Activated CD4-positive, alpha-beta T cell treated with anti-CD3 and anti-CD28 coated beads, Interleukin-2, Interleukin-4, amounts not matched to agents 100 ng/mL and 50 ng/mL, durations not matched to agents 16 hours and 8 hours (primary cell): ENCODE results near the gene ELOVL5.
"Not testable (repeated sequence)": the region's sequence is repeated elsewhere in the genome, so short reads cannot be mapped to it uniquely, and the experiment has no call there.

Experiments used
- DNase-seq: peaks from one replicate; pipeline ENCODE4 v3.0.0-alpha.2; 2020; ENCODE audit warnings: low spot score

The ELOVL5 gene

GRCh38 chr6:53348371-53349208 is at the start of gene ELOVL5:
Gene ELOVL5 (minus strand): TSS chr6:53348950. CDS start chr6:53295699, 53,251 bp downstream.
- peak; percentile 97 for DNase-seq

- DNase-seq: no peak
These were observed 48.5 kb upstream of the ELOVL5 start for GRCh38 chr6:53397283-53397682.

- DNase-seq: no peak
These were observed 47.2 kb upstream of the ELOVL5 start for GRCh38 chr6:53395986-53396385.

- no peak for DNase-seq
These were observed 46.0 kb upstream of the ELOVL5 start for GRCh38 chr6:53394704-53395103.

GRCh38 chr6:53391170-53391569 is 42.4 kb upstream of the ELOVL5 start:
- no peak for DNase-seq

- no peak for DNase-seq
These were observed 41.3 kb upstream of the ELOVL5 start for GRCh38 chr6:53390010-53390409.

GRCh38 chr6:53388615-53389014 is 39.9 kb upstream of the ELOVL5 start:
- DNase-seq: not testable (repeated sequence)

- DNase-seq: no peak
These were observed 33.7 kb upstream of the ELOVL5 start for GRCh38 chr6:53382421-53382820.

GRCh38 chr6:53378208-53378607 is 29.5 kb upstream of the ELOVL5 start:
- DNase-seq: no peak

- no peak for DNase-seq
These were observed 29.0 kb upstream of the ELOVL5 start for GRCh38 chr6:53377793-53378192.

- DNase-seq: no peak
These were observed 28.5 kb upstream of the ELOVL5 start for GRCh38 chr6:53377289-53377688.

- DNase-seq: no peak
These were observed 28.0 kb upstream of the ELOVL5 start for GRCh38 chr6:53376661-53377226.

GRCh38 chr6:53375847-53376246 is 27.1 kb upstream of the ELOVL5 start:
- no peak for DNase-seq

- no peak for DNase-seq
These were observed 24.9 kb upstream of the ELOVL5 start for GRCh38 chr6:53373638-53374037.

- no peak for DNase-seq
These were observed 21.2 kb upstream of the ELOVL5 start for GRCh38 chr6:53369876-53370515.

- no peak for DNase-seq
These were observed 20.3 kb upstream of the ELOVL5 start for GRCh38 chr6:53369051-53369450.

- no peak for DNase-seq
These were observed 17.4 kb upstream of the ELOVL5 start for GRCh38 chr6:53366128-53366641.

- DNase-seq: no peak
These were observed 14.8 kb upstream of the ELOVL5 start for GRCh38 chr6:53363341-53364079.

- peak; percentile 72 for DNase-seq
These were observed 12.8 kb upstream of the ELOVL5 start for GRCh38 chr6:53361549-53362031.

- peak; percentile 23 for DNase-seq
These were observed 11.6 kb upstream of the ELOVL5 start for GRCh38 chr6:53360093-53360912.

GRCh38 chr6:53359843-53360092 is 11.0 kb upstream of the ELOVL5 start:
- DNase-seq: no peak
